ENCODE measurements around the gene DPYSL3.

Gene DPYSL3

DNA sequence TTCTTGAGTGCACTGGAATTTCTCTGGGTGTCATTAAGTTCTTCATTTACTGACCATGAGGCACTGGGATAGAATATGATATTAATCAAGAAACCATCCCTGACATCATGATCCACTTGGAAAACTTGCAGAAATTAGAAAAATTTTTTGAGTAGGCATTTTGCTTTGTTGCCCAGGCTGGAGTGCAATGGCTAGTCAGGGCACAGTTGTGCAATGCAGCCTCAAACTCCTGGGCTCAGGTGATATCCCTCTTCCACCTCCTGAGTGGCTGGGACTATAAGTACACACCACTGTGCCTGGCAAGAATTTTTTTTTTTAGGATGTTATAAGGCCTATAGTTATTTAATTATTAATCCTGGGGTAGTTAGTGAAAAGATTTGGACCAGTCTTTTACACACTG, 168.5 kb downstream of the DPYSL3 start:
- no peak overlapping the region for H3K4me3 ChIP-seq (replicated peaks; ENCODE audit: insufficient read depth, low read length)
- no peak for TF ChIP-seq POLR2AphosphoS5 (IDR thresholded peaks at IDR 0.05; ENCODE audit: low read depth)
- TF ChIP-seq, protein P1, sequence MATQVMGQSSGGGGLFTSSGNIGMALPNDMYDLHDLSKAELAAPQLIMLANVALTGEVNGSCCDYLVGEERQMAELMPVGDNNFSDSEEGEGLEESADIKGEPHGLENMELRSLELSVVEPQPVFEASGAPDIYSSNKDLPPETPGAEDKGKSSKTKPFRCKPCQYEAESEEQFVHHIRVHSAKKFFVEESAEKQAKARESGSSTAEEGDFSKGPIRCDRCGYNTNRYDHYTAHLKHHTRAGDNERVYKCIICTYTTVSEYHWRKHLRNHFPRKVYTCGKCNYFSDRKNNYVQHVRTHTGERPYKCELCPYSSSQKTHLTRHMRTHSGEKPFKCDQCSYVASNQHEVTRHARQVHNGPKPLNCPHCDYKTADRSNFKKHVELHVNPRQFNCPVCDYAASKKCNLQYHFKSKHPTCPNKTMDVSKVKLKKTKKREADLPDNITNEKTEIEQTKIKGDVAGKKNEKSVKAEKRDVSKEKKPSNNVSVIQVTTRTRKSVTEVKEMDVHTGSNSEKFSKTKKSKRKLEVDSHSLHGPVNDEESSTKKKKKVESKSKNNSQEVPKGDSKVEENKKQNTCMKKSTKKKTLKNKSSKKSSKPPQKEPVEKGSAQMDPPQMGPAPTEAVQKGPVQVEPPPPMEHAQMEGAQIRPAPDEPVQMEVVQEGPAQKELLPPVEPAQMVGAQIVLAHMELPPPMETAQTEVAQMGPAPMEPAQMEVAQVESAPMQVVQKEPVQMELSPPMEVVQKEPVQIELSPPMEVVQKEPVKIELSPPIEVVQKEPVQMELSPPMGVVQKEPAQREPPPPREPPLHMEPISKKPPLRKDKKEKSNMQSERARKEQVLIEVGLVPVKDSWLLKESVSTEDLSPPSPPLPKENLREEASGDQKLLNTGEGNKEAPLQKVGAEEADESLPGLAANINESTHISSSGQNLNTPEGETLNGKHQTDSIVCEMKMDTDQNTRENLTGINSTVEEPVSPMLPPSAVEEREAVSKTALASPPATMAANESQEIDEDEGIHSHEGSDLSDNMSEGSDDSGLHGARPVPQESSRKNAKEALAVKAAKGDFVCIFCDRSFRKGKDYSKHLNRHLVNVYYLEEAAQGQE (IDR thresholded peaks at IDR 0.05; ENCODE audit: insufficient replicate concordance, low read depth) = no peak
- TF ChIP-seq GABPA (IDR thresholded peaks at IDR 0.05; ENCODE audit: low read depth) = no peak
- no peak for TF ChIP-seq SPI1 (IDR thresholded peaks at IDR 0.05; ENCODE audit: borderline replicate concordance, low read depth)
- TF ChIP-seq, protein P2, sequence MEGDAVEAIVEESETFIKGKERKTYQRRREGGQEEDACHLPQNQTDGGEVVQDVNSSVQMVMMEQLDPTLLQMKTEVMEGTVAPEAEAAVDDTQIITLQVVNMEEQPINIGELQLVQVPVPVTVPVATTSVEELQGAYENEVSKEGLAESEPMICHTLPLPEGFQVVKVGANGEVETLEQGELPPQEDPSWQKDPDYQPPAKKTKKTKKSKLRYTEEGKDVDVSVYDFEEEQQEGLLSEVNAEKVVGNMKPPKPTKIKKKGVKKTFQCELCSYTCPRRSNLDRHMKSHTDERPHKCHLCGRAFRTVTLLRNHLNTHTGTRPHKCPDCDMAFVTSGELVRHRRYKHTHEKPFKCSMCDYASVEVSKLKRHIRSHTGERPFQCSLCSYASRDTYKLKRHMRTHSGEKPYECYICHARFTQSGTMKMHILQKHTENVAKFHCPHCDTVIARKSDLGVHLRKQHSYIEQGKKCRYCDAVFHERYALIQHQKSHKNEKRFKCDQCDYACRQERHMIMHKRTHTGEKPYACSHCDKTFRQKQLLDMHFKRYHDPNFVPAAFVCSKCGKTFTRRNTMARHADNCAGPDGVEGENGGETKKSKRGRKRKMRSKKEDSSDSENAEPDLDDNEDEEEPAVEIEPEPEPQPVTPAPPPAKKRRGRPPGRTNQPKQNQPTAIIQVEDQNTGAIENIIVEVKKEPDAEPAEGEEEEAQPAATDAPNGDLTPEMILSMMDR (IDR thresholded peaks at IDR 0.05; ENCODE audit: insufficient read depth, low read length) = no peak
- no peaks in the 10 kb centered on the region for H3K27me3 ChIP-seq (ENCODE audit: insufficient read depth, poor library complexity, severe bottlenecking)
- DNase-seq (ENCODE audit: low read depth in 1 of 2, low spot score in 1 of 2) = no peak
- no peak overlapping the region for H3K27ac ChIP-seq (replicated peaks)

DNA sequence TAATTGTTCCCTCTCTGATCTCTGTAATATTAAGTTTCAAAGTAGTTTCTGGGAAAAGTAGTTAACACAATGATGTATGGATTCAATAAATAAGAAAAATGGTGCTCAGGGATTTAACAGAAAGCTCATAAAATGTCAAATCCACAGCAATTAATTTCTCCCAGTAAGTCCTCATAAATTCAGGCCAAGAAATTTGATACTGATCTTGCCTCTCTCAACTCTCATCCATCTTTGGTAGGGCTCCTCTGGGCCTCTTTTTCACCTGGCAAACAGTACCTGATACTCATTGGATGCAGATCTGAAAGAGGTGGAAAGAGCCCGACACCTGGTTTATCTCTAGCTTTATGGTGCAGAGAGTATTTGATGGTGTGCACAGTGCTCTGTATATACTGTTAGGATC, 168.9 kb downstream of the DPYSL3 start:
- Histone ChIP-seq H3K4me3 (replicated peaks; ENCODE audit: insufficient read depth, low read length) (no peak overlapping the region), H3K27ac (replicated peaks) (no peak overlapping the region), H3K27me3 (ENCODE audit: insufficient read depth, poor library complexity, severe bottlenecking) (no peaks in the 10 kb centered on the region)
- TF ChIP-seq, protein P1 (IDR thresholded peaks at IDR 0.05; ENCODE audit: insufficient replicate concordance, low read depth) = no peak
- no peak for DNase-seq (ENCODE audit: low read depth in 1 of 2, low spot score in 1 of 2)
